ENCODE measurements around the gene ZNF532. TPM values are rescaled to one million over a fixed set of nuclear protein-coding genes. Genes with fewer than 3 reads are reported as not detected.

ZNF532 gene
- total and polyA plus RNA-seq, 9 of the 15 experiments (the other 6 are each of a cell fraction or from before 2014, with no cell fraction given), result 0.42 TPM; not detected in 8

- no peaks in the 10 kb centered on the region for H4K20me1 ChIP-seq (replicated peaks; ENCODE audit: control insufficient read depth, insufficient read depth, low read length)
- no peak overlapping the region for H3K4me3 ChIP-seq
- ATAC-seq (no peak), DNase-seq (ENCODE audit: extremely low read depth in 1 of 4, low spot score in 3 of 4) (no peak), FAIRE-seq (no peak)
- ChIA-PET POLR2A (no interaction called here), CTCF (ENCODE audit: low intra/inter-chr PET ratio) (no interaction called here)
- H3K9me3 ChIP-seq (replicated peaks; ENCODE audit: control insufficient read depth, insufficient read depth, low read depth, low read length), result no peaks in the 10 kb centered on the region
- H3K27ac ChIP-seq (ENCODE audit: extremely low read depth, low read depth, low read length), result no peak overlapping the region
- 0% methylated on average over 3 of the region's 3 CpGs for WGBS (ENCODE audit: insufficient coverage, low coverage, missing lambda C conversion rate)
- BruUV-seq (replicated peaks), result no TSS peak
- H3K36me3 ChIP-seq (ENCODE audit: control insufficient read depth, insufficient read depth, low read length), result no peaks in the 10 kb centered on the region
- H2AFZ ChIP-seq (ENCODE audit: low read depth, low read length), result no peak overlapping the region
- no peak overlapping the region for H3K4me2 ChIP-seq (ENCODE audit: insufficient read depth, low read length)
- no peaks in the 10 kb centered on the region for H3K27me3 ChIP-seq (ENCODE audit: control insufficient read depth in 2 of 2, insufficient read depth in 2 of 2, low read length in 2 of 2)
- intact Hi-C loops (cut with micrococcal nuclease), result no loop called here
- in situ Hi-C loops (cut with MboI), result no loop called here
- H3K9ac ChIP-seq (ENCODE audit: insufficient read depth in 1 of 2, low read depth in 2 of 2, low read length in 2 of 2), result no peak overlapping the region
- no peaks in the 10 kb centered on the region for H3K4me1 ChIP-seq (replicated peaks in 1 of 2; ENCODE audit: control insufficient read depth in 2 of 2, insufficient read depth in 2 of 2, low read length in 2 of 2)
- no peaks in the 10 kb centered on the region for H3K9me1 ChIP-seq (ENCODE audit: control insufficient read depth, insufficient read depth, low read length)
- H3K79me2 ChIP-seq (ENCODE audit: control insufficient read depth, insufficient read depth, low read length), result no peaks in the 10 kb centered on the region
- TF ChIP-seq DIDO1 (tag; IDR thresholded peaks at IDR 0.05; ENCODE audit: low read depth) (no peak), ZBTB5 (IDR thresholded peaks at IDR 0.05) (no peak), MEIS2 (IDR thresholded peaks at IDR 0.05; ENCODE audit: partially characterized antibody) (no peak), FOXJ3 (CRISPR knock-in tag; IDR thresholded peaks at IDR 0.05) (no peak), KAT8 (IDR thresholded peaks at IDR 0.05; ENCODE audit: low read depth) (no peak), RFX5 (IDR thresholded peaks at IDR 0.05; ENCODE audit: low read depth, low read length) (no peak), HMG20B (CRISPR knock-in tag; IDR thresholded peaks at IDR 0.05) (no peak), CEBPB (tag; IDR thresholded peaks at IDR 0.05) (no peak), ZNF696 (CRISPR knock-in tag; conservative IDR thresholded peaks at IDR 0.05) (no peak), MIER1 (IDR thresholded peaks at IDR 0.05; ENCODE audit: low read depth) (no peak), BACH1 (tag; IDR thresholded peaks at IDR 0.05) (no peak)
- TF ChIP-seq, protein P1, sequence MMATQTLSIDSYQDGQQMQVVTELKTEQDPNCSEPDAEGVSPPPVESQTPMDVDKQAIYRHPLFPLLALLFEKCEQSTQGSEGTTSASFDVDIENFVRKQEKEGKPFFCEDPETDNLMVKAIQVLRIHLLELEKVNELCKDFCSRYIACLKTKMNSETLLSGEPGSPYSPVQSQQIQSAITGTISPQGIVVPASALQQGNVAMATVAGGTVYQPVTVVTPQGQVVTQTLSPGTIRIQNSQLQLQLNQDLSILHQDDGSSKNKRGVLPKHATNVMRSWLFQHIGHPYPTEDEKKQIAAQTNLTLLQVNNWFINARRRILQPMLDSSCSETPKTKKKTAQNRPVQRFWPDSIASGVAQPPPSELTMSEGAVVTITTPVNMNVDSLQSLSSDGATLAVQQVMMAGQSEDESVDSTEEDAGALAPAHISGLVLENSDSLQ (IDR thresholded peaks at IDR 0.05), result no peak
- TF ChIP-seq, protein P2, sequence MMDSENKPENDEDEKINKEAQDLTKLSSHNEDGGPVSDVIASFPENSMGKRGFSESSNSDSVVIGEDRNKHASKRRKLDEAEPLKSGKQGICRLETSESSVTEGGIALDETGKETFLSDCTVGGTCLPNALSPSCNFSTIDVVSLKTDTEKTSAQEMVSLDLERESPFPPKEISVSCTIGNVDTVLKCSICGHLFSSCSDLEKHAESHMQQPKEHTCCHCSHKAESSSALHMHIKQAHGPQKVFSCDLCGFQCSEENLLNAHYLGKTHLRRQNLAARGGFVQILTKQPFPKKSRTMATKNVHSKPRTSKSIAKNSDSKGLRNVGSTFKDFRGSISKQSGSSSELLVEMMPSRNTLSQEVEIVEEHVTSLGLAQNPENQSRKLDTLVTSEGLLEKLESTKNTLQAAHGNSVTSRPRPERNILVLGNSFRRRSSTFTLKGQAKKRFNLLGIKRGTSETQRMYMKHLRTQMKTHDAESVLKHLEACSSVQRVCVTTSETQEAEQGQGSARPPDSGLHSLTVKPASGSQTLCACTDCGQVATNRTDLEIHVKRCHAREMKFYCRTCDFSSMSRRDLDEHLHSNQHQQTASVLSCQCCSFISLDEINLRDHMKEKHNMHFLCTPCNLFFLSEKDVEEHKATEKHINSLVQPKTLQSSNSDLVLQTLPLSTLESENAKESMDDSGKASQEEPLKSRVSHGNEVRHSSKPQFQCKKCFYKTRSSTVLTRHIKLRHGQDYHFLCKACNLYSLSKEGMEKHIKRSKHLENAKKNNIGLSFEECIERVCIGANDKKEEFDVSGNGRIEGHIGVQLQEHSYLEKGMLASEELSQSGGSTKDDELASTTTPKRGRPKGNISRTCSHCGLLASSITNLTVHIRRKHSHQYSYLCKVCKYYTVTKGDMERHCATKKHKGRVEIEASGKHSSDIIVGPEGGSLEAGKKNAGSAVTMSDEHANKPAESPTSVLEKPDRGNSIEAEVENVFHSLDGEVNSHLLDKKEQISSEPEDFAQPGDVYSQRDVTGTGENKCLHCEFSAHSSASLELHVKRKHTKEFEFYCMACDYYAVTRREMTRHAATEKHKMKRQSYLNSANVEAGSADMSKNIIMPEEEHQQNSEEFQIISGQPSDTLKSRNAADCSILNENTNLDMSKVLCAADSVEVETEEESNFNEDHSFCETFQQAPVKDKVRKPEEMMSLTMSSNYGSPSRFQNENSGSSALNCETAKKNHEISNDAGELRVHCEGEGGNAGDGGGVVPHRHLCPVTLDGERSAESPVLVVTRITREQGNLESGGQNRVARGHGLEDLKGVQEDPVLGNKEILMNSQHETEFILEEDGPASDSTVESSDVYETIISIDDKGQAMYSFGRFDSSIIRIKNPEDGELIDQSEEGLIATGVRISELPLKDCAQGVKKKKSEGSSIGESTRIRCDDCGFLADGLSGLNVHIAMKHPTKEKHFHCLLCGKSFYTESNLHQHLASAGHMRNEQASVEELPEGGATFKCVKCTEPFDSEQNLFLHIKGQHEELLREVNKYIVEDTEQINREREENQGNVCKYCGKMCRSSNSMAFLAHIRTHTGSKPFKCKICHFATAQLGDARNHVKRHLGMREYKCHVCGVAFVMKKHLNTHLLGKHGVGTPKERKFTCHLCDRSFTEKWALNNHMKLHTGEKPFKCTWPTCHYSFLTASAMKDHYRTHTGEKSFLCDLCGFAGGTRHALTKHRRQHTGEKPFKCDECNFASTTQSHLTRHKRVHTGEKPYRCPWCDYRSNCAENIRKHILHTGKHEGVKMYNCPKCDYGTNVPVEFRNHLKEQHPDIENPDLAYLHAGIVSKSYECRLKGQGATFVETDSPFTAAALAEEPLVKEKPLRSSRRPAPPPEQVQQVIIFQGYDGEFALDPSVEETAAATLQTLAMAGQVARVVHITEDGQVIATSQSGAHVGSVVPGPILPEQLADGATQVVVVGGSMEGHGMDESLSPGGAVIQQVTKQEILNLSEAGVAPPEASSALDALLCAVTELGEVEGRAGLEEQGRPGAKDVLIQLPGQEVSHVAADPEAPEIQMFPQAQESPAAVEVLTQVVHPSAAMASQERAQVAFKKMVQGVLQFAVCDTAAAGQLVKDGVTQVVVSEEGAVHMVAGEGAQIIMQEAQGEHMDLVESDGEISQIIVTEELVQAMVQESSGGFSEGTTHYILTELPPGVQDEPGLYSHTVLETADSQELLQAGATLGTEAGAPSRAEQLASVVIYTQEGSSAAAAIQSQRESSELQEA (IDR thresholded peaks at IDR 0.05; ENCODE audit: low read depth), result no peak
Measured at GRCh38 chr18:59006461-59007067, 141.9 kb downstream of the ZNF532 start.
